22Rv1 (cell line): Measurements from ENCODE around the gene PDGFC.

Experiments used
- H3K27ac ChIP-seq: fragments of 450-650 bp; 2 replicates; pipeline ENCODE4 v1.5.1; 2017
- CTCF ChIP-seq: fragments of 450-650 bp; IDR thresholded peaks from 2 replicates; pipeline ENCODE4 v1.5.1; 2017; ENCODE audit warnings: mild to moderate bottlenecking
- ZFX ChIP-seq: fragments of 450-650 bp; IDR thresholded peaks from 2 replicates; pipeline ENCODE4 v1.6.1; 2017; ENCODE audit warnings: antibody characterized with exemption, borderline replicate concordance

PDGFC gene

GRCh38 chr4:156971676-156972378 lies at the start of gene PDGFC:
Gene PDGFC, minus strand, starts transcription at chr4:156971799. Its CDS starts 896 bp downstream, at chr4:156970903.
- TF ChIP-seq CTCF = peak; percentile 36
- no peak for TF ChIP-seq ZFX
- H3K27ac ChIP-seq = peak within 1 kb of the TSS; percentile 42

GRCh38 chr4:157020882-157021281 lies 49.3 kb upstream of the PDGFC start:
- H3K27ac ChIP-seq = no peak overlapping the region
- no peak for TF ChIP-seq CTCF
- no peak for TF ChIP-seq ZFX

GRCh38 chr4:157018920-157019490 lies 47.4 kb upstream of the PDGFC start:
- no peak for TF ChIP-seq CTCF
- TF ChIP-seq ZFX = no peak
- no peak overlapping the region for H3K27ac ChIP-seq

- no peak overlapping the region for H3K27ac ChIP-seq
- TF ChIP-seq ZFX (no peak), CTCF (no peak)
Observed at GRCh38 chr4:157014621-157015591, 43.3 kb upstream of the PDGFC start.

- no peak overlapping the region for H3K27ac ChIP-seq
- no peak for TF ChIP-seq ZFX
- TF ChIP-seq CTCF = no peak
Observed at GRCh38 chr4:157013656-157014055, 42.1 kb upstream of the PDGFC start.

- no peak for TF ChIP-seq ZFX
- no peak for TF ChIP-seq CTCF
- H3K27ac ChIP-seq = no peak overlapping the region
Observed at GRCh38 chr4:157012781-157013180, 41.2 kb upstream of the PDGFC start.
